HEK293 (cell line): ENCODE data around the gene IL3RA.

Source experiments
- CTCF ChIA-PET: fragments of 350-600 bp; formaldehyde crosslinking; extraction: SDS; loops from one replicate; lab custom pipeline; 2021; ENCODE audit warnings: antibody characterized with exemption; lab: Yijun Ruan, JAX
- POLR2A ChIA-PET: fragments of 300-600 bp; formaldehyde crosslinking; extraction: SDS; loops from one replicate; lab custom pipeline; 2020; ENCODE audit warnings: antibody characterized with exemption, inconsistent platforms; lab: Yijun Ruan, JAX
- H3K27ac ChIP-seq: fragments of 200-500 bp; sonication (Bioruptor generic); 2 replicates; pipeline ENCODE4 v1.5.1; 2014; ENCODE audit warnings: low read depth, low read length, control low read depth, inconsistent platforms; ENCODE audit errors: extremely low read depth
- H3K36me3 ChIP-seq, 2 experiments: fragments of 200-500 bp in 1 of 2; sonication (Bioruptor generic) in 1 of 2; 1 replicate in 1 of 2; 2 replicates in 1 of 2; pipeline ENCODE4 v1.5.1; 2014 to 2017; ENCODE audit warnings: inconsistent platforms in 2 of 2, low read length in 2 of 2; ENCODE audit not compliant: control insufficient read depth in 2 of 2, insufficient read depth in 1 of 2
- H3K4me1 ChIP-seq: fragments of 200-500 bp; sonication (Bioruptor generic); 2 replicates; pipeline ENCODE4 v1.5.1; 2014; ENCODE audit warnings: mild to moderate bottlenecking, low read length, inconsistent platforms; ENCODE audit not compliant: control insufficient read depth, insufficient read depth
- H3K4me3 ChIP-seq: 2 replicates; pipeline ENCODE4 v1.5.1; 2011; ENCODE audit warnings: low read depth, mild to moderate bottlenecking, control low read depth, low read length, moderate library complexity
- H3K9me3 ChIP-seq: fragments of 200-500 bp; sonication (Bioruptor generic); 2 replicates; pipeline ENCODE4 v1.5.1; 2014; ENCODE audit warnings: low read depth, low read length, inconsistent platforms; ENCODE audit not compliant: control insufficient read depth, insufficient read depth
- SP3 ChIP-seq: fragments of 450-650 bp; formaldehyde crosslinking; IDR thresholded peaks from 2 replicates; pipeline ENCODE4 v1.5.1; 2016; ENCODE audit warnings: missing biosample characterization, missing genetic modification characterization
- ZNF132 ChIP-seq: fragments of 450-650 bp; formaldehyde crosslinking; IDR thresholded peaks from 2 replicates; pipeline ENCODE4 v1.5.1; 2017; ENCODE audit warnings: missing biosample characterization, missing genetic modification characterization, borderline replicate concordance
- ZNF239 ChIP-seq: fragments of 450-650 bp; formaldehyde crosslinking; IDR thresholded peaks from 2 replicates; pipeline ENCODE4 v1.5.1; 2016; ENCODE audit warnings: missing biosample characterization, missing genetic modification characterization
- ZNF274 ChIP-seq, 2 experiments: fragments of 200-500 bp in 1 of 2; fragments of 450-650 bp in 1 of 2; sonication (Bioruptor generic) in 1 of 2; formaldehyde crosslinking in 1 of 2; IDR thresholded peaks; 2 replicates each; pipeline versions ENCODE4 v1.5.1 to v1.6.1; 2014 to 2016; ENCODE audit warnings: borderline replicate concordance in 1 of 2, inconsistent platforms in 1 of 2, low read length in 1 of 2, missing biosample characterization in 1 of 2, missing genetic modification characterization in 1 of 2
- ZNF324 ChIP-seq: fragments of 450-650 bp; formaldehyde crosslinking; IDR thresholded peaks from 2 replicates; pipeline ENCODE4 v1.5.1; 2016; ENCODE audit warnings: missing biosample characterization, missing genetic modification characterization
- ZNF560 ChIP-seq: fragments of 450-650 bp; formaldehyde crosslinking; IDR thresholded peaks from 2 replicates; pipeline ENCODE4 v1.5.1; 2017; ENCODE audit warnings: missing biosample characterization, missing genetic modification characterization, borderline replicate concordance
- ZNF707 ChIP-seq: fragments of 450-650 bp; formaldehyde crosslinking; IDR thresholded peaks from 2 replicates; pipeline ENCODE4 v1.5.1; 2016; ENCODE audit warnings: missing biosample characterization, missing genetic modification characterization
- ZXDB ChIP-seq: fragments of 450-650 bp; formaldehyde crosslinking; IDR thresholded peaks from 2 replicates; pipeline ENCODE4 v1.5.1; 2016; ENCODE audit warnings: missing biosample characterization, missing genetic modification characterization
- TF ChIP-seq, protein P1 (sequence below): fragments of 450-650 bp; formaldehyde crosslinking; IDR thresholded peaks from 2 replicates; pipeline ENCODE4 v1.5.1; 2016; ENCODE audit warnings: missing biosample characterization, missing genetic modification characterization, borderline replicate concordance
- TF ChIP-seq, protein P2 (sequence below): fragments of 450-650 bp; formaldehyde crosslinking; IDR thresholded peaks from 2 replicates; pipeline ENCODE4 v1.5.1; 2016; ENCODE audit warnings: missing biosample characterization, missing genetic modification characterization, borderline replicate concordance
- TF ChIP-seq, protein P3 (sequence below): fragments of 450-650 bp; formaldehyde crosslinking; IDR thresholded peaks from 2 replicates; pipeline ENCODE4 v1.5.1; 2016; ENCODE audit warnings: missing biosample characterization, missing genetic modification characterization, low read depth
- TF ChIP-seq, protein P4 (sequence below): fragments of 450-650 bp; formaldehyde crosslinking; IDR thresholded peaks from 2 replicates; pipeline ENCODE4 v1.5.1; 2017; ENCODE audit warnings: missing biosample characterization, missing genetic modification characterization
- TF ChIP-seq, protein P5 (sequence below): fragments of 450-650 bp; formaldehyde crosslinking; IDR thresholded peaks from 2 replicates; pipeline ENCODE4 v1.5.1; 2017; ENCODE audit warnings: missing biosample characterization, missing genetic modification characterization

The IL3RA gene

DNA sequence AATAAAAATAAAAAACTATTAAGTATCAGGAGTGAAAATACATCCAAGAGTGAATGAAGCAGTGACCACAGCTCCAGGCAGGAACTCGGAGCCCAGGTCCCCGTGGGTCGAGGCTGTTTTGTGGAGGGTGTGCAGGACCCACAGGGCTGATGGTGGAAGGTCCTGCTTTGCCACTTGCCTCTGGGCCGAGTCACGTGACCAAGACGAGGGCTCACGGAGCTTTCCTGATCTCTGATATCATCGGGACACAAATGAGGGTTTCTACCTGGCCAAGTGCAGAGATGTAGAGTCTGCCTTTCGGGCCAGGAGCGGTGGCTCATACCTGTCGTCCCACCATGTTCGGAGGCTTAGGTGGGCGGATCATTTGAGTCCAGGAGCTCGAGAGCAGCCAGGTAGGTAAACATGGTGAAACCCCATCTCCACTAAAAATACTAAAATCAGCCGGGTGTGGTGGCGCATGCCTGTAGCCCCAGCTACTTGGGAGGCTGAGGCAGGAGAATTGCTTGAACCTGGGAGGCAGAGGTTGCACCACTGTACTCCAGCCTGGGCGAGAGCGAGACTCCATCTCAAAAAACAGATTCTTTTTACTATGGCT, 48.2 kb downstream of the IL3RA start:
- CTCF ChIA-PET = no interaction called here
- 0 out of 2 replicates have a peak, but pooled peaks have one; percentile 24 for TF ChIP-seq ZNF707 (tag by site-specific recombination)
- TF ChIP-seq ZNF132 (tag by site-specific recombination) = no peak

DNA sequence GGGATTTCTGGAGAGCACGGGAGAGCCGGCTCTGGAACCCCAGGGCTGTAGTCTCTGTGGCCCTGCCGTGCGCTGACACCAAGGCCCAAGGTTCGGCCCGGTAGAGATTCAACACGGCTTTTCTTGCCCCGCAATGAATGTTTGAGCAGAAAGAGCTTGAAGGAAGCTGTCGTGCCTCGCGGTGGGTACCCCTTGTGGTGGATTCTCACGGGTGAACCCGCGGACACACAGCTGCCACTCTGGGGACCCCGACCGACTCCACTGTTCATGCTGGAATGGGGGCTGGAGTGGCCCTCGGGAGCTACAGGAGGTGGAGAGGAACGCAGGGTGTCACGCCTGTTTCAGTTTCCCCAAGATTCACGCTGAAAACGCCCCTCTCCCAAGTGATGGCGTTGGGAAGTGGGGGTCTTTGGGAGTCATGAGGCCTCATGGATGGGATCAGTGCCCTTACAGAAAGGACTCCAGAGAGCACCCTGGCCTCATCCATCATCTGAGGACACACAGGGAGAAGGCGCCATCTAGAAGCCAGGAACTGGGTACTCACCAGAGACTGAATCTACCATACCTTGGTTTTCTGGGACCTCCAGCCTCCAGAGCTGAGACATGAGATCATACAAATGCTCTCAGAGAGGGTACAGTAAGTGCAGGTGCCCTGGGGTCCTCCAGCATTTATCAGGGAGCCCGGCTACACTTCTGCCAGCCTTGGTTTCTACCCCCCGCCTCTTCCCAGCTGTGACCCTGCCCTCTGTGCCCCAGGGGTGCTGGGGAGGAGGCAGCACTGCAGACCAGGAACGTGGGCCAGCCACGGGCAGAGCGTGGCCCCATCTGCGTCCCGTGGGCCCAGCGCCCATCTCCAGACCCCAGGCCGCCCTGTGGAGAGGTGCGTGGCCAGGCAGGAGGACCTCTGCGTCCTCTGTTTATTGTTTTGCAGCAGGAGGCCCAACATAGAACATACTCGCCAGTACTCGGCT, 49.0 kb downstream of the IL3RA start:
- Histone ChIP-seq H3K36me3 (peaks cover 53 to 60% of the 10 kb centered on the region in 2 experiments), H3K4me3 (no peak overlapping the region), H3K4me1 (no peaks in the 10 kb centered on the region), H3K27ac (no peak overlapping the region), H3K9me3 (no peaks in the 10 kb centered on the region)
- ChIA-PET POLR2A (no interaction called here), CTCF (no interaction called here)
- TF ChIP-seq ZNF560 = no peak
- TF ChIP-seq, protein P1, sequence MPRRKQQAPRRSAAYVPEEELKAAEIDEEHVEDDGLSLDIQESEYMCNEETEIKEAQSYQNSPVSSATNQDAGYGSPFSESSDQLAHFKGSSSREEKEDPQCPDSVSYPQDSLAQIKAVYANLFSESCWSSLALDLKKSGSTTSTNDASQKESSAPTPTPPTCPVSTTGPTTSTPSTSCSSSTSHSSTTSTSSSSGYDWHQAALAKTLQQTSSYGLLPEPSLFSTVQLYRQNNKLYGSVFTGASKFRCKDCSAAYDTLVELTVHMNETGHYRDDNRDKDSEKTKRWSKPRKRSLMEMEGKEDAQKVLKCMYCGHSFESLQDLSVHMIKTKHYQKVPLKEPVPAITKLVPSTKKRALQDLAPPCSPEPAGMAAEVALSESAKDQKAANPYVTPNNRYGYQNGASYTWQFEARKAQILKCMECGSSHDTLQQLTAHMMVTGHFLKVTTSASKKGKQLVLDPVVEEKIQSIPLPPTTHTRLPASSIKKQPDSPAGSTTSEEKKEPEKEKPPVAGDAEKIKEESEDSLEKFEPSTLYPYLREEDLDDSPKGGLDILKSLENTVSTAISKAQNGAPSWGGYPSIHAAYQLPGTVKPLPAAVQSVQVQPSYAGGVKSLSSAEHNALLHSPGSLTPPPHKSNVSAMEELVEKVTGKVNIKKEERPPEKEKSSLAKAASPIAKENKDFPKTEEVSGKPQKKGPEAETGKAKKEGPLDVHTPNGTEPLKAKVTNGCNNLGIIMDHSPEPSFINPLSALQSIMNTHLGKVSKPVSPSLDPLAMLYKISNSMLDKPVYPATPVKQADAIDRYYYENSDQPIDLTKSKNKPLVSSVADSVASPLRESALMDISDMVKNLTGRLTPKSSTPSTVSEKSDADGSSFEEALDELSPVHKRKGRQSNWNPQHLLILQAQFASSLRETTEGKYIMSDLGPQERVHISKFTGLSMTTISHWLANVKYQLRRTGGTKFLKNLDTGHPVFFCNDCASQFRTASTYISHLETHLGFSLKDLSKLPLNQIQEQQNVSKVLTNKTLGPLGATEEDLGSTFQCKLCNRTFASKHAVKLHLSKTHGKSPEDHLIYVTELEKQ (tag by site-specific recombination) = no peak
- TF ChIP-seq, protein P2, sequence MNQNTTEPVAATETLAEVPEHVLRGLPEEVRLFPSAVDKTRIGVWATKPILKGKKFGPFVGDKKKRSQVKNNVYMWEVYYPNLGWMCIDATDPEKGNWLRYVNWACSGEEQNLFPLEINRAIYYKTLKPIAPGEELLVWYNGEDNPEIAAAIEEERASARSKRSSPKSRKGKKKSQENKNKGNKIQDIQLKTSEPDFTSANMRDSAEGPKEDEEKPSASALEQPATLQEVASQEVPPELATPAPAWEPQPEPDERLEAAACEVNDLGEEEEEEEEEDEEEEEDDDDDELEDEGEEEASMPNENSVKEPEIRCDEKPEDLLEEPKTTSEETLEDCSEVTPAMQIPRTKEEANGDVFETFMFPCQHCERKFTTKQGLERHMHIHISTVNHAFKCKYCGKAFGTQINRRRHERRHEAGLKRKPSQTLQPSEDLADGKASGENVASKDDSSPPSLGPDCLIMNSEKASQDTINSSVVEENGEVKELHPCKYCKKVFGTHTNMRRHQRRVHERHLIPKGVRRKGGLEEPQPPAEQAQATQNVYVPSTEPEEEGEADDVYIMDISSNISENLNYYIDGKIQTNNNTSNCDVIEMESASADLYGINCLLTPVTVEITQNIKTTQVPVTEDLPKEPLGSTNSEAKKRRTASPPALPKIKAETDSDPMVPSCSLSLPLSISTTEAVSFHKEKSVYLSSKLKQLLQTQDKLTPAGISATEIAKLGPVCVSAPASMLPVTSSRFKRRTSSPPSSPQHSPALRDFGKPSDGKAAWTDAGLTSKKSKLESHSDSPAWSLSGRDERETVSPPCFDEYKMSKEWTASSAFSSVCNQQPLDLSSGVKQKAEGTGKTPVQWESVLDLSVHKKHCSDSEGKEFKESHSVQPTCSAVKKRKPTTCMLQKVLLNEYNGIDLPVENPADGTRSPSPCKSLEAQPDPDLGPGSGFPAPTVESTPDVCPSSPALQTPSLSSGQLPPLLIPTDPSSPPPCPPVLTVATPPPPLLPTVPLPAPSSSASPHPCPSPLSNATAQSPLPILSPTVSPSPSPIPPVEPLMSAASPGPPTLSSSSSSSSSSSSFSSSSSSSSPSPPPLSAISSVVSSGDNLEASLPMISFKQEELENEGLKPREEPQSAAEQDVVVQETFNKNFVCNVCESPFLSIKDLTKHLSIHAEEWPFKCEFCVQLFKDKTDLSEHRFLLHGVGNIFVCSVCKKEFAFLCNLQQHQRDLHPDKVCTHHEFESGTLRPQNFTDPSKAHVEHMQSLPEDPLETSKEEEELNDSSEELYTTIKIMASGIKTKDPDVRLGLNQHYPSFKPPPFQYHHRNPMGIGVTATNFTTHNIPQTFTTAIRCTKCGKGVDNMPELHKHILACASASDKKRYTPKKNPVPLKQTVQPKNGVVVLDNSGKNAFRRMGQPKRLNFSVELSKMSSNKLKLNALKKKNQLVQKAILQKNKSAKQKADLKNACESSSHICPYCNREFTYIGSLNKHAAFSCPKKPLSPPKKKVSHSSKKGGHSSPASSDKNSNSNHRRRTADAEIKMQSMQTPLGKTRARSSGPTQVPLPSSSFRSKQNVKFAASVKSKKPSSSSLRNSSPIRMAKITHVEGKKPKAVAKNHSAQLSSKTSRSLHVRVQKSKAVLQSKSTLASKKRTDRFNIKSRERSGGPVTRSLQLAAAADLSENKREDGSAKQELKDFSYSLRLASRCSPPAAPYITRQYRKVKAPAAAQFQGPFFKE (tag by site-specific recombination) = no peak
- TF ChIP-seq, protein P3, sequence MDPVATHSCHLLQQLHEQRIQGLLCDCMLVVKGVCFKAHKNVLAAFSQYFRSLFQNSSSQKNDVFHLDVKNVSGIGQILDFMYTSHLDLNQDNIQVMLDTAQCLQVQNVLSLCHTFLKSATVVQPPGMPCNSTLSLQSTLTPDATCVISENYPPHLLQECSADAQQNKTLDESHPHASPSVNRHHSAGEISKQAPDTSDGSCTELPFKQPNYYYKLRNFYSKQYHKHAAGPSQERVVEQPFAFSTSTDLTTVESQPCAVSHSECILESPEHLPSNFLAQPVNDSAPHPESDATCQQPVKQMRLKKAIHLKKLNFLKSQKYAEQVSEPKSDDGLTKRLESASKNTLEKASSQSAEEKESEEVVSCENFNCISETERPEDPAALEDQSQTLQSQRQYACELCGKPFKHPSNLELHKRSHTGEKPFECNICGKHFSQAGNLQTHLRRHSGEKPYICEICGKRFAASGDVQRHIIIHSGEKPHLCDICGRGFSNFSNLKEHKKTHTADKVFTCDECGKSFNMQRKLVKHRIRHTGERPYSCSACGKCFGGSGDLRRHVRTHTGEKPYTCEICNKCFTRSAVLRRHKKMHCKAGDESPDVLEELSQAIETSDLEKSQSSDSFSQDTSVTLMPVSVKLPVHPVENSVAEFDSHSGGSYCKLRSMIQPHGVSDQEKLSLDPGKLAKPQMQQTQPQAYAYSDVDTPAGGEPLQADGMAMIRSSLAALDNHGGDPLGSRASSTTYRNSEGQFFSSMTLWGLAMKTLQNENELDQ = no peak
- TF ChIP-seq ZNF274 (IDR thresholded peaks at IDR 0.05; ENCODE audit: low read length) = no peak
- no peak for TF ChIP-seq ZNF274 (tag by site-specific recombination; IDR thresholded peaks at IDR 0.05; ENCODE audit: borderline replicate concordance)
- no peak for TF ChIP-seq ZNF239 (tag by site-specific recombination)
- TF ChIP-seq, protein P4, sequence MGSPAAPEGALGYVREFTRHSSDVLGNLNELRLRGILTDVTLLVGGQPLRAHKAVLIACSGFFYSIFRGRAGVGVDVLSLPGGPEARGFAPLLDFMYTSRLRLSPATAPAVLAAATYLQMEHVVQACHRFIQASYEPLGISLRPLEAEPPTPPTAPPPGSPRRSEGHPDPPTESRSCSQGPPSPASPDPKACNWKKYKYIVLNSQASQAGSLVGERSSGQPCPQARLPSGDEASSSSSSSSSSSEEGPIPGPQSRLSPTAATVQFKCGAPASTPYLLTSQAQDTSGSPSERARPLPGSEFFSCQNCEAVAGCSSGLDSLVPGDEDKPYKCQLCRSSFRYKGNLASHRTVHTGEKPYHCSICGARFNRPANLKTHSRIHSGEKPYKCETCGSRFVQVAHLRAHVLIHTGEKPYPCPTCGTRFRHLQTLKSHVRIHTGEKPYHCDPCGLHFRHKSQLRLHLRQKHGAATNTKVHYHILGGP (tag by site-specific recombination) = no peak
- no peak for TF ChIP-seq SP3 (tag by site-specific recombination)
- no peak for TF ChIP-seq ZXDB
- no peak for TF ChIP-seq ZNF324 (tag by site-specific recombination)
- TF ChIP-seq, protein P5, sequence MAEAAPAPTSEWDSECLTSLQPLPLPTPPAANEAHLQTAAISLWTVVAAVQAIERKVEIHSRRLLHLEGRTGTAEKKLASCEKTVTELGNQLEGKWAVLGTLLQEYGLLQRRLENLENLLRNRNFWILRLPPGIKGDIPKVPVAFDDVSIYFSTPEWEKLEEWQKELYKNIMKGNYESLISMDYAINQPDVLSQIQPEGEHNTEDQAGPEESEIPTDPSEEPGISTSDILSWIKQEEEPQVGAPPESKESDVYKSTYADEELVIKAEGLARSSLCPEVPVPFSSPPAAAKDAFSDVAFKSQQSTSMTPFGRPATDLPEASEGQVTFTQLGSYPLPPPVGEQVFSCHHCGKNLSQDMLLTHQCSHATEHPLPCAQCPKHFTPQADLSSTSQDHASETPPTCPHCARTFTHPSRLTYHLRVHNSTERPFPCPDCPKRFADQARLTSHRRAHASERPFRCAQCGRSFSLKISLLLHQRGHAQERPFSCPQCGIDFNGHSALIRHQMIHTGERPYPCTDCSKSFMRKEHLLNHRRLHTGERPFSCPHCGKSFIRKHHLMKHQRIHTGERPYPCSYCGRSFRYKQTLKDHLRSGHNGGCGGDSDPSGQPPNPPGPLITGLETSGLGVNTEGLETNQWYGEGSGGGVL = no peak

More for the DNA sequence above, 48.2 kb downstream of the IL3RA start:
- peaks cover 45 to 52% of the 10 kb centered on the region in 2 experiments for H3K36me3 ChIP-seq
- POLR2A ChIA-PET = no interaction called here
- H3K4me1 ChIP-seq = no peaks in the 10 kb centered on the region
- H3K4me3 ChIP-seq = no peak overlapping the region
- H3K9me3 ChIP-seq = no peaks in the 10 kb centered on the region
- H3K27ac ChIP-seq = no peak overlapping the region
